Liver (tissue), 9 donors: Measurements from ENCODE around the gene LHFPL2. TPM values are rescaled to one million over a fixed set of nuclear protein-coding genes. Genes with fewer than 3 reads are reported as not detected.

Experiments used
- DNase-seq: peaks from one replicate; pipeline ENCODE4 v3.0.0-alpha.2; 2017; ENCODE audit warnings: low spot score
- H3K27ac ChIP-seq, 2 donors: one replicate each; pipeline ENCODE4 v1.7.0; 2013; ENCODE audit warnings: inconsistent platforms in 2 of 2, low read length in 2 of 2, control low read depth in 1 of 2, low read depth in 1 of 2, mild to moderate bottlenecking in 1 of 2
- H3K27me3 ChIP-seq, 4 donors: one replicate each; pipeline versions ENCODE4 v1.6.1 to v1.7.0; 2013; ENCODE audit warnings: low read length in 3 of 4, inconsistent platforms in 1 of 4, mild to moderate bottlenecking in 1 of 4, moderate library complexity in 1 of 4; ENCODE audit not compliant: control insufficient read depth in 4 of 4, insufficient read depth in 4 of 4
- H3K36me3 ChIP-seq, 4 donors: one replicate each; pipeline versions ENCODE4 v1.6.1 to v1.7.0; 2013; ENCODE audit warnings: low read length in 3 of 4, mild to moderate bottlenecking in 3 of 4, low read depth in 1 of 4, moderate library complexity in 1 of 4; ENCODE audit not compliant: control insufficient read depth in 4 of 4, insufficient read depth in 3 of 4
- H3K4me1 ChIP-seq, 4 donors: one replicate each; pipeline versions ENCODE4 v1.6.1 to v1.7.0; 2013; ENCODE audit warnings: low read length in 3 of 4, mild to moderate bottlenecking in 3 of 4, moderate library complexity in 1 of 4; ENCODE audit not compliant: control insufficient read depth in 4 of 4, insufficient read depth in 4 of 4
- H3K4me3 ChIP-seq, 3 donors: one replicate each; pipeline versions ENCODE4 v1.6.1 to v1.7.0; 2013; ENCODE audit warnings: low read length in 3 of 3, control low read depth in 1 of 3, low read depth in 1 of 3, mild to moderate bottlenecking in 1 of 3
- H3K9ac ChIP-seq, 2 donors: one replicate each; pipeline ENCODE4 v1.7.0; 2013; ENCODE audit warnings: low read length in 2 of 2, mild to moderate bottlenecking in 2 of 2, moderate library complexity in 2 of 2, control low read depth in 1 of 2, low read depth in 1 of 2
- H3K9me3 ChIP-seq, 4 donors: one replicate each; pipeline versions ENCODE4 v1.6.1 to v1.7.0; 2013; ENCODE audit warnings: low read length in 3 of 4; ENCODE audit not compliant: control insufficient read depth in 4 of 4
- ATF3 ChIP-seq: IDR thresholded peaks from 2 replicates; pipeline ENCODE4 v1.6.1; 2016; ENCODE audit warnings: antibody characterized with exemption
- CTCF ChIP-seq: fragments of 150-350 bp; IDR thresholded peaks from 2 replicates; pipeline ENCODE4 v1.5.1; 2017; ENCODE audit warnings: improper control_type of control experiment, low read depth, low read length; ENCODE audit not compliant: missing input control
- EGR1 ChIP-seq, 2 donors: IDR thresholded peaks; 2 replicates each; pipeline ENCODE4 v1.6.1; 2016 to 2018; ENCODE audit warnings: antibody characterized with exemption in 2 of 2, low read depth in 2 of 2
- FOXA1 ChIP-seq: IDR thresholded peaks from 2 replicates; pipeline ENCODE4 v1.6.1; 2016; ENCODE audit warnings: antibody characterized with exemption
- FOXA2 ChIP-seq: IDR thresholded peaks from 2 replicates; pipeline ENCODE4 v1.6.1; 2016; ENCODE audit warnings: antibody characterized with exemption
- GABPA ChIP-seq, 2 donors: IDR thresholded peaks in 1 of 2; conservative IDR thresholded peaks in 1 of 2; 2 replicates each; pipeline ENCODE4 v1.6.1; 2016; ENCODE audit warnings: antibody characterized with exemption in 2 of 2, mild to moderate bottlenecking in 1 of 2, moderate library complexity in 1 of 2
- HNF4A ChIP-seq, 2 donors: conservative IDR thresholded peaks; 2 replicates each; pipeline ENCODE4 v1.6.1; 2016; ENCODE audit warnings: antibody characterized with exemption in 2 of 2, mild to moderate bottlenecking in 2 of 2
- HNF4G ChIP-seq: IDR thresholded peaks from 2 replicates; pipeline ENCODE4 v1.6.1; 2016; ENCODE audit warnings: antibody characterized with exemption
- JUND ChIP-seq, 2 donors: IDR thresholded peaks; 2 replicates each; pipeline ENCODE4 v1.6.1; 2016; ENCODE audit warnings: antibody characterized with exemption in 2 of 2
- MAX ChIP-seq: IDR thresholded peaks from 2 replicates; pipeline ENCODE4 v1.6.1; 2016; ENCODE audit warnings: antibody characterized with exemption
- NR2F2 ChIP-seq: IDR thresholded peaks from 2 replicates; pipeline ENCODE4 v1.6.1; 2016; ENCODE audit warnings: antibody characterized with exemption
- RAD21 ChIP-seq, 2 donors: IDR thresholded peaks; 2 replicates each; pipeline ENCODE4 v1.6.1; 2016; ENCODE audit warnings: antibody characterized with exemption in 2 of 2, mild to moderate bottlenecking in 2 of 2
- REST ChIP-seq: IDR thresholded peaks from 2 replicates; pipeline ENCODE4 v1.6.1; 2016; ENCODE audit warnings: antibody characterized with exemption, mild to moderate bottlenecking
- RXRA ChIP-seq, 2 donors: IDR thresholded peaks; 2 replicates each; pipeline ENCODE4 v1.6.1; 2017 to 2018; ENCODE audit warnings: antibody characterized with exemption in 2 of 2, mild to moderate bottlenecking in 1 of 2
- SP1 ChIP-seq: IDR thresholded peaks from 2 replicates; pipeline ENCODE4 v1.6.1; 2018; ENCODE audit warnings: antibody characterized with exemption, mild to moderate bottlenecking
- TAF1 ChIP-seq: conservative IDR thresholded peaks from 2 replicates; pipeline ENCODE4 v1.6.1; 2016; ENCODE audit warnings: antibody characterized with exemption, mild to moderate bottlenecking
- ZBTB33 ChIP-seq: IDR thresholded peaks from 2 replicates; pipeline ENCODE4 v1.6.1; 2016; ENCODE audit warnings: antibody characterized with exemption
- WGBS: extraction: QIAGEN DNeasy Blood & Tissue Kit; methylation state at CpG from one replicate; pipeline ENCODE4 v1.1.7; 2013; 5-methylcytosine and 5-hydroxymethylcytosine counted together
- polyA plus RNA-seq, 2 donors: library from polyadenylated mRNA; stranded (reverse) in 1 of 2; unstranded in 1 of 2; fragments of 200-250 nt in 1 of 2; fragments of >200 nt in 1 of 2; fragmentation: Nextera tagmentation in 1 of 2; extraction: Ambion mirVana in 1 of 2; gene quantifications; one replicate each; pipeline versions ENCODE4 v1.2.1 to v1.2.3, GENCODE V29; 2013 to 2015
- total RNA-seq, 2 donors: library from RNA; depleted of rRNA; stranded (reverse); fragments of >200 nt; gene quantifications; one replicate each; pipeline ENCODE4 v1.2.3, GENCODE V29; 2014
- donor health status: healthy.
- donor health status: healthy.
- donor health status: healthy.
- donor health status: healthy.
- donor health status: healthy.

The LHFPL2 gene
- total and polyA plus RNA-seq, 4 donors, result 1.6 to 9.4 (median 5.6) TPM

- Histone ChIP-seq H3K4me3 (no peak overlapping the region), H3K9ac (no peak overlapping the region), H3K36me3 (no peaks in the 10 kb centered on the region), H3K27ac (no peak overlapping the region), H3K27me3 (no peaks in the 10 kb centered on the region), H3K4me1 (peaks cover 0 to 18% (median 10%) of the 10 kb centered on the region in 4 donors), H3K9me3 (no peaks in the 10 kb centered on the region)
- 69% methylated on average over 2 of the region's 2 CpGs for WGBS
- DNase-seq, result no peak
- TF ChIP-seq RXRA (IDR thresholded peaks at IDR 0.05) (no peak), RAD21 (IDR thresholded peaks at IDR 0.05) (no peak)
Measured at GRCh38 chr5:78507531-78507930, 141.0 kb downstream of the LHFPL2 start.

- H3K27ac ChIP-seq, result no peak overlapping the region
- DNase-seq, result no peak
- peaks cover 0 to 15% (median 9%) of the 10 kb centered on the region in 4 donors for H3K4me1 ChIP-seq
Measured at GRCh38 chr5:78506261-78507024, 142.1 kb downstream of the LHFPL2 start.

More at GRCh38 chr5:78506261-78507024, 142.1 kb downstream of the LHFPL2 start:
- Histone ChIP-seq H3K9me3 (no peaks in the 10 kb centered on the region), H3K27me3 (no peaks in the 10 kb centered on the region), H3K4me3 (no peak overlapping the region), H3K36me3 (no peaks in the 10 kb centered on the region), H3K9ac (no peak overlapping the region)
- no peak for TF ChIP-seq ZBTB33
- TF ChIP-seq NR2F2, result no peak
- TF ChIP-seq FOXA2, result no peak
- no peak for TF ChIP-seq FOXA1
- TF ChIP-seq GABPA (IDR thresholded peaks at IDR 0.05 in 1 of 2, conservative IDR thresholded peaks at IDR 0.05 in 1 of 2), result no peak
- TF ChIP-seq TAF1, result no peak
- no peak for TF ChIP-seq HNF4A (conservative IDR thresholded peaks at IDR 0.05)
- no peak for TF ChIP-seq SP1
- TF ChIP-seq REST, result no peak
- TF ChIP-seq RAD21 (IDR thresholded peaks at IDR 0.05), result no peak
- no peak for TF ChIP-seq ATF3
- TF ChIP-seq MAX, result no peak
- no peak for TF ChIP-seq JUND (IDR thresholded peaks at IDR 0.05)
- TF ChIP-seq EGR1 (IDR thresholded peaks at IDR 0.05; ENCODE audit: low read depth in 2 of 2), result no peak
- TF ChIP-seq HNF4G, result no peak
- no peak for TF ChIP-seq RXRA (IDR thresholded peaks at IDR 0.05)
- TF ChIP-seq CTCF, result no peak
- 81% methylated on average over 2 of the region's 2 CpGs for WGBS
